ENCODE measurements around the gene LEFTY1.
A peak's percentile ranks its signal among the peaks of the same experiment; 100 is the strongest.
"Not testable (repeated sequence)": the region's sequence is repeated elsewhere in the genome, so short reads cannot be mapped to it uniquely, and the experiment has no call there.

The LEFTY1 gene

DNA sequence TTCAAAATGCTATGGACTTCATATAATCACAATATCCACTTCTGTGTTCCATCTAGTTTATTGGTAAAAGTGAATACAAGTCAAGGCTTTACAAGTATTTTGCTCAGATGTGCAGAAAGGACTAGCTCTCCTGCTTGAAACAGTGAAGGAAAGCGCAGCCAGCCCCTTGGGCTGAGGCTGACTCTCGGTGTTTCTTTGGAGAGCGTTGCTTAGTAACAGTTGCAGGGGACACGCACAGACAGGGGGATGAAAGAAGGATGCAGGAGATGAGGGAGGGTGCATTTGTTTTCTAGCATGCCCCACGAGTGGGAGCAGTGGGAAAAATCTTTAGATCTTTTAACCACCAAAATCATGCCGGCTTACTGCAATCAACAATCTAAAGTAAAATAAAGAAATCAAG lies 26.0 kb upstream of the LEFTY1 start:
- DNase-seq = no peak

DNA sequence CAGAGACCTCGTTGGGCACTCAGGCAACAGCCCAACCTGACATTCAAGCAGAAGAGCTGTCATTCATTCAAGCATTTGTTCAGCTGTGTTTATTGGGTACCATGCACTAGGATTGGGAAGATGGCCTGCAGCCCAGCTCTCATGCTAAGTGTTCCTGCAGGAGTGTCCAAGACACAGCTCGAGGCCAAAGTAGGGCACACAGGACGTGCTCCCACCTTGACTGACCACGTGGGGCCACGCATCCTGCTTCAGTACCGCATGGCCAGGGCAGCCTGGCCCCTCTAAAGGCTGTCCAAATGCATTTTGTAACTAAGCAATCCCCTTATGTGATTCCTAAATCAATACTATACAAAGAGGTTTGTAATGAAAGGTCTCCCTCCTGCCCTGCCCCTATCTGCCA lies 25.4 kb upstream of the LEFTY1 start:
- no peak for DNase-seq

DNA sequence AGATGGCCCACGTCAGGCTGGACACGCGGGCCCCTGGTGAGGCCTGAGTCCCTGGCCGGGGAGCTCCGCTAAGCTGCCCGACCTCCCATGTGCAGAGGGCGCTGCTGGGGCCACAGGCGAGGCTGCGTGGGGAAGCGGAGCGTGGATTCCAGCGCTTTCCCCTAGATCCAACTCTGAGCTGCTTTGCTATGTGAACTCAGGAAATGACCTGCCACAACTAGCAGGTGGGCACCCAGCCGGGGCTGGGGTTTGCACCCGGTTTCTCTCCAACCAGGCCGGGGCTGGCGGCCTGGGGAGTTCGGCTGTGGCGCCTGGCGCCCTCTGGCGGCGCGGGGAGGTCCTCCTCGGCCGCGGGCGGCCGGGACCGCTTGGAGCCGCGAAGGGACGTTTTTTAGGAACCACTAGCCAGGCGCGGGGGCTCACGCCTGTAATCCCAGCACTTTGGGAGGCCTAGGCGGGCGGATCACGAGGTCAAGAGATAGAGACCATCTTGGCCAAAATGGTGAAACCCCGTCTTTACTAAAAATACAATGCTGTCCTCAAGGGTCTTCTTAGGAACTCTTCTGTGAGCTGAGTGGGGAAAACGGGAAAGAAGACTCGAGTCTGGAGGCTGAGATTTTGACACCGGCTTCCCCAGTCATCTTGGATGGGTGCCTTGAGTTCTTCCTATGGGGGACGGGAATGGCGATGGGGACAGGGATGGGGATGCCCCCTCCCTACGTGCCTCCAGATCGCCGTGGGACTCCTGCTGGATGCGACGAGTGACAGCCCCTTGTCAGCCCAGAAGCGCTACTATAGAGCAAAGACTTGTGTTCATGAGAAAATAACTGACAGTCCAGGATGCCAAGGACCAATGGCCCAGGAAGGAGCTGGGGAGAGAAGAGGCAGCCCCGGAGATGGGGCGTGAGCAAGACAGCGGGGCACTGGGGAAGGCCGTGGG lies 22.5 kb upstream of the LEFTY1 start:
- no peak for DNase-seq

DNA sequence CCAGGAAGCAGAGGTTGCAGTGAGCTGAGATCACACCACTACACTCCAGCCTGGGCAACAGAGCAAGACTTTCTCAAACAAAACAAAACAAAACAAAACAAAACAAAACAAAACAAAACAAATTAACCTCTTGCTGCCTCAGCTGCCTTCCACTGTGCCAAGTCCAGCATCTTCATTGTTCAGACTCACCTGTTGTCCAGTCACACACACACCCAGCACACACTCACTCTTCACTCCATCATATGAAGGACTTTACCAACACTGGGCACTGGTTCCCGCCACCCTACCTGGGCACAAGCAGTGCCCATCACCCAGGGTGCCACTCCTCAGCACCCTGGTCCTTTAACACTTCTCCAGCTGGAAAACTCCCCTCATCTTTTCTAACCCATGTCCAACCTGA lies 20.5 kb upstream of the LEFTY1 start:
- peak; percentile 44 for DNase-seq

DNA sequence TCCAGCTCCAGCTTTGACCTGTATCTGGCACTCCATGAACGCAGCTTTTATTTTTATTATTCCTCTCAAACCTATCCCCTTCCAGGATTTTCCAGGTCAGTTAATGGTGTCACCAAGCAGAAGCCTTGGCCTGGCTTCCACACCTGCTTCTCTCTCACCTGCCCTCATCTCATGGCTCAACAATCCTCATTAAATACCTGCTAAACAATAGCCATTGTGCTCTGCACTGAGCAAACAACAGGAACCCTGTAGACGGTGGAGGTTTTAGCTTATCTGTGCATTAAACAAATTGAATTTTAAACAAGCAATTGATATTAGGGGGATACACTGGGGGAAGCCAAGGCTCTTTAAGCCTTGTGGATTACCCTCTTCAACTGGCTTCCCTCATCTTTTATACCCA lies 19.8 kb upstream of the LEFTY1 start:
- peak; percentile 80 for DNase-seq

DNA sequence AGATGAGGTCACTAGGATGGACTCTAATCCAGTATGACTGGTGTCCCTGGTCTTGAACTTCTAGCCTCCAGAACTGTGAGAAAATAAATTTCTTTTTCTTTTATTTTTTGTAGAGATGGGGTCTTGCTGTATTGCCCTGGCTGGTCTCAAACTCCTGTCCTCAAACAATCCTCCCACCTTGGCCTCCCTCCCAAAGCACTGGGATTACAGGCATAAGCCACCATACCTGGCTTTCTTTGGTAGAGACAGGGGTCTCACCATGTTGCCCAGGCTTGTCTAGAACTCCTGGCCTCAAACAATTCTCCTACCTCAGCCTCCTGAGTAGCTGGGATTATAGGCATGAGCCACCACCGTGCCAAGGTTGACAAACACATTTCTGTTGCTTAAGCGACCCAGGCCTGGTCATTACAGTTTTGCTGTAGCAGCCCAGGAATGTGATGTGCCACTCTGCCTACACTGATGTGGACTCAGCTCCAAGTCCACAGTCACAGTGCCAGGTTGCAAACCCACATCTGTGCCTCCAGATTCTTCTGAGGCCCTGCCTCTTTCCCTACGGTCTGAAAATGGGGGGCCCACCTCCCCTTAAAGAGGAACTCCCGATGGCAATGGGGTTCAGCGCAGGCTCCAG lies 19.2 kb upstream of the LEFTY1 start:
- no peak for DNase-seq

DNA sequence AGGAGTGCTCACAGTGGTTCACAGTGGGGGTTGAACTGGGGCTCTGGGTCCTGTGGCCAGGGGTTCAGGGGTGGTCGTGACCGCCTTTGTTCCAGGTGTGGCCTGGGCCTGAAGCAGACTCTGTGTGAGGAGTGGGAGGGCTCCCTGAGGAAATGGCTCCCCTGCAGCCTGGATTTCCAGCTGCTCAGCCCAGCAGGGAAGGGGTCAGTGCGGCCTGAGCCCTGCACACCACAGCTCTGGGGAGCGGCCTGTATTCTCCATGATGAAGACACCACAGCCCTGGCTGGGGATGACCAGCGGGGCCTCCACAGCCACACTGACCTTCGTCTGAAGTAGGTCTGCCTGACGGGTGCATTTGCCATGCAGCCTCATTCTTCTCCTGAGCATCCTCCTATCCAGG lies 18.4 kb upstream of the LEFTY1 start:
- DNase-seq = no peak

DNA sequence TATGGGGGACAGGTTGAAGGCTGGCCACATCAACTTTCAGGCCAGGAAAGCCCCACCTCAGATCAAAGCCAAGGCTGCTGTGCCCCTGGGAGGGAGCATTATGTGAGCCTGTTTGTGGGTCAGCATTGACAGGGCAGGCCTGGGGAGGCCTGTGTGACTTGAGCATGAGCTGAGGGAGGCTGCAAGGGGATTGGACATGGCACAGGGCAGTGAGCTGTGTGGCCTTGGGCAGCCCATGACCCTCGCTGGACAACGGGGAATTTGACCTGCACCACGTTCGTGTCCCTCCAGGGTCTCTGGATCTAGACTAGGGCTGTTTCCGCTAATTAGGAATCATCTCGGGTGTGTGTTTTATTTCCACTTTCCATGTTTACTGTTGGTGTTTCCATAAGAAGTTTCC lies 17.5 kb upstream of the LEFTY1 start:
- no peak for DNase-seq

DNA sequence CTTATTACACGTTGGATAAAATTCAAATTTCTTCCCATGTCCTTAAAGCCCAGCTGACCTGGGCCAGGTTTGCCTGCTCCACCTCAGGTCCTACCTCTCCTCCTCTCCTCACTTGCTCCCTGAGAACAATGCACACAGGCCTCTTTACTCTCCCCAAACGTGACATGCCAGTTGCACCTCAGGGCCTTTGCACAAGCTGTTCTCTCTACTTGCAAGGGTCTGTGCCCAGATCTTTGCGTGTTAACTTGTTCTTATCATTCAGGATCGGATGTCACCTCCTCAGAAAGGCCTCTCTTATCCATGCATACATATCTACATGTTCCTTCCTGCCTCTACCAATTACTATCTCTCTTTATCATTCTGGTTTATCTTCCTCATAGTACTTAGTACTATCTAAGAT lies 14.7 kb upstream of the LEFTY1 start:
- no peak for DNase-seq

DNA sequence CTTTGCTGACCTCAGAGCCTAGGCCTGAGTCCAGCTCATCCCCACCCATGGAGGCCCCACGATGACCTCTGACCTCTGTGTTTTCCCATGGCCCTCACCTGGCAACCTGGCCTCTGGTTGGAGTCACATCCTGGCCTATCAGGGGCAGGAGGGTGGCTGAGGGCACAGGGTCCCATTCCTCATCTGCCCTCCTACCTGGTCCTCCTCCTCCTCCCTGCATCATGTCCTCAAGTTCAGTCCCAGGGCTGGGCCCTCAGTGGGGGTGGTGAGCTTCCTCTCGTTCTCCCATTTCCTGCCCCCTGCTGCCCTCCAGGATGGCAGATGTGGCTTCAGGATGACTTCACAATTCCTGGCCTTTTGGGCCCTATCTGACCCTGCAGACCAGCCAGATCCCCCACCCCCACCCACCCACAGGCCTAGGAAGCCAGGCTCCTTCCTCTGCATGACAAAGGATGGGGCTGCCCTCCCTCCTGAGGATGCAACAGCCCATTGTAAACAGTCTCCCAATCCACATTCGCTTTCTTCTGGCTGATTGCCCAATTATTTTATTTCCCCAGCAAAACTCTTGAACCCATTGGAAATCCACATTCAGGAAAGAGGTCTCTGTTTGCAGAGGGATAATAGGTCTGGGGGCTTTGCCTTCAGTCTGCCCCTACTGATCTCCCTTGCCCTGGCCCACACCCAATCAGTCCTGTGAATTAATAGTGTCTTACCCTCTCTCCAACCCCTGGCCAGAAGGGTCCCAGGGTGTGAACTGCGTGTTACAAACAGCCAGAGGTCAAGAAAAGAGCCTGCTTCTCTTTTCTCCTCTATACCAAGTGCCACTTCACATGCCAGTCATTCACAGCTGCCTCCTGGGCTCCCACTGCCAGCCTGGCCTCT lies 10.3 kb upstream of the LEFTY1 start:
- no peak for DNase-seq

DNA sequence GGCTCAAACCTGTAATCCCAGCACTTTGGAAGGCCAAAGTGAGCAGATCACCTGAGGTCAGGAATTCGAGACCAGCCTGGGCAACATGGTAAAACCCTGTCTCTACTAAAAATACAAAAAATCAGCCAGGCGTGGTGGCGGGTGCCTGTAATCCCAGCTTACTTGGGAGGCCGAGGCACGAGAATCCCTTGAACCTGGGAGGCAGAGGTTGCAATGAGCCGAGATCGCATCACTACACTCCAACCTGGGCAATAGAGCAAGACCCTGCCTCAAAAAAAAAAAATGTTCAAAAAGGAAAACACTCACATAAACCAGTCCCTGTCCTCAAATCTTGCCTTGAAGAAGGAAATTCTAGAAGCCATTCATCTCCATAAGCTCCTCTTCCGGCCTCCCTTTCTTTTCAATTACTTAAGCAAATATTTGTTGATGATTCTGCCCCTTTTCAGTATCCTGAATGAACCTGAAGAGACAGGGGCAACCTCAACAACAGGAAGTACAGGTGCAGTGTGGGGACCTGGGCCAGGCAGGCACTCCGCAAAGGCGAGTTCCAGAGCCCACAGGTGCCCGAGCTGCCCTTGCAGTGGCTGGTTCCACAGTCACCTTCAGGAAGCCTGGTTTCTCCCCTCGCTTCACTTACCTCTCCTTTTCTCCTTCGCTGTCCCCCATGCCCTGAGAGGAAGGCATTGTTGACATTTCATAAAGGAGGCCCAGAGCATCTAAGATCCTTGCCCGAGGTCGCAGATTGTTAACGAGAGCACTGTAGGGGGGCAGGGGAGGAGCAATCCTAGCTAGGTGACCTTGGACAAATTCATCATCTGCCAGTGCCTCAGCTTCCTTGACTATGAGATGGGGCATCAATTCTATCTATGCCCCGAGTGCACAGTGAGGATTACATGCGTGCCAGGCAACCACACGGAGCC lies 8.9 kb upstream of the LEFTY1 start:
- DNase-seq = peak; percentile 69

DNA sequence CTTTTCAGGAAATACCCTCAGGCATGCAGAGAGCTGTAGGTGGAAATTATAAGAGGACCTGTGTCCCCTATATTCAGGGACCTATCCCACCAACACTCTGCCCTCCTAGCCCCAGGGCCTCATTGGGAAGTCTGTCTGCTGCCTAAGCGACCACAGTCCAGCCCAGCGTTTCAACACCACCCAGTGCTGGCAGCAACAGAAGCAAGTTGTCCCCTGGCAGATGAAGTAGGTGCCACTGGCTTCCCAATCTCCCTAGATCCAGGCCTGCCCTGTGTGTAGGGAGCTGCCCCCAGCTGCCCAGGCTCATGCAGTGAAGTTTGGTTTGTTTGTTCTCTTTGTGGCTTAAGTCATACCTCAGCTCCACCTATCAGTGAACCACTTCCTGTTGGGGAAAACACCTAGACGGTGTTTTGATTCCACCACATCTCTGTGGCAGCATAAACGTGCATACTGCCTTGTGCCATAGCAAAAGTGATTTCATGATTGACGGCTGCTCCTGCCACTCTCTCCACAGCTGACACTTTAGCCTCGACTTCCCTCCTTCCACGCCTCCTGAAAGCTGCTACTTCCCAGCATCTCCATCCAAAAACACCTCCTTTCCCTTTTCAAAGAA lies 8.1 kb upstream of the LEFTY1 start:
- peak; percentile 41 for DNase-seq

DNA sequence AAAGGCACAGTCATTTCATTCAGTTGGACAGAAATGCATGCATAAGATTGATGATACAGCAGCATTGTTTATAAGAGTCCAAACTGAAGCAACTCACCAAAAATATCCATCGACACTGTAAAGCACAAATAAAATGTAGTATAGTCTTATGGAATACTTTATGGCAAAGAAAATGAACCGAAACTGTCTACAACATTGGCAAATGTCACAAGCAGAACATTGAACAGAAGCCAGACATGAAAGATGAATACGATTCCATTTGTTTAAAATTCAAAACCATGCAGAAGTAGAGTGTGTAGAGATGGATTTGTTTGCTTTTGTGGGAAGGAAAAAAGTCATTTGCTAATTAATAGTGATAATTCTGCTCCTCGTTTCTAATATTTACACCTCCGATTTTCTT lies 7.5 kb upstream of the LEFTY1 start:
- DNase-seq = no peak

DNA sequence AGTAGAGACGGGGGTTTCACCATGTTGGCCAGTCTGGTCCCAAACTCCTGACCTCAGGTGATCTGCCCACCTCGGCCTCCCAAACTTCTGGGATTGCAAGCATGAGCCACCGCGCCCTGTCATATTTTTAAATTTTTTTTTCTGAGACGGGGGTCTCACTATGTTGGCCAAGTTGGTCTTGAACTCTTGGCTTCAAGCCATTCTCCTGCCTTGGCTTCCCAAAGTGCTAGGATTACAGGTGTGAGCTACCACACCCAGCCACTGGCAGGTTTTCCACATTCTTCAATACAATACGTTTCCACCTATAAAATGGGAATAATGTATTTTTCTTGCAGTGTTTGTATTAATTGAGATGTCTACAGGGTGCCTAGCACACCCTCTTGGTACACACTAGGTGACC lies 3.4 kb upstream of the LEFTY1 start:
- DNase-seq = no peak

DNA sequence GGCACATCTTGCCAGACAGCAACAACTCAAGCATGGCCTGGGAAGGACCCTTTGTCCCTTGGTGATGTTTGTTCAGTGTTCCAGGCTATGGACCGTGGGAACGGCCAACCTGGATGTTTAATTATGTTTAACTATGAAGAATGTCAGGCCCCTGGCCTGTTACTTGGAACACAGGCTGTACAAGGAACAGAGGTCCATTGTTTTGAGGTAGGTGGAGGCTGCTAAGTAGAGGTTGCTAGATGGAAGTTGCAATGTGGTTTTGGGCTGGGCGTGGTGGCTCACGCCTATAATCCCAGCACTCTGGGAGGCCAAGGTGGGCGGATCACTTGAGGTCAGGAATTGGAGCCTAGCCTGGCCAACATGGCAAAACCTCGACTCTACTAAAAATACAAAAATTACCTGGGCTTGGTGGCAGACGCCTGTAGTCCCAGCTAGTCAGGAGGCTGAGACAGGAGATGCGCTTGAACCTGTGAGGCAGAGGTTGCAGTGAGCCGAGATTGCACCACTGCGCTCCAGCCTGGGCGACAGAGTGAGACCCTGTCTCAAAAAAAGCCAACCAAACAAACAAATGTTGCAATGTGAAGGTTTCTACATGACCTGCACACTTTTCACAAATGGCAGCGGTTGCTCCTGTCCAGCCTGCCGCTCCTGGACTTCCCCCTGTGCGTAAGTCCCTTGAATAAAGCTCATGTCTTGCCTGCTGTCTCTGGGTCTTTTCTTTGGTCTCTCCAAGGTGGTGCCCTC lies 2.5 kb upstream of the LEFTY1 start:
- no peak for DNase-seq

DNA sequence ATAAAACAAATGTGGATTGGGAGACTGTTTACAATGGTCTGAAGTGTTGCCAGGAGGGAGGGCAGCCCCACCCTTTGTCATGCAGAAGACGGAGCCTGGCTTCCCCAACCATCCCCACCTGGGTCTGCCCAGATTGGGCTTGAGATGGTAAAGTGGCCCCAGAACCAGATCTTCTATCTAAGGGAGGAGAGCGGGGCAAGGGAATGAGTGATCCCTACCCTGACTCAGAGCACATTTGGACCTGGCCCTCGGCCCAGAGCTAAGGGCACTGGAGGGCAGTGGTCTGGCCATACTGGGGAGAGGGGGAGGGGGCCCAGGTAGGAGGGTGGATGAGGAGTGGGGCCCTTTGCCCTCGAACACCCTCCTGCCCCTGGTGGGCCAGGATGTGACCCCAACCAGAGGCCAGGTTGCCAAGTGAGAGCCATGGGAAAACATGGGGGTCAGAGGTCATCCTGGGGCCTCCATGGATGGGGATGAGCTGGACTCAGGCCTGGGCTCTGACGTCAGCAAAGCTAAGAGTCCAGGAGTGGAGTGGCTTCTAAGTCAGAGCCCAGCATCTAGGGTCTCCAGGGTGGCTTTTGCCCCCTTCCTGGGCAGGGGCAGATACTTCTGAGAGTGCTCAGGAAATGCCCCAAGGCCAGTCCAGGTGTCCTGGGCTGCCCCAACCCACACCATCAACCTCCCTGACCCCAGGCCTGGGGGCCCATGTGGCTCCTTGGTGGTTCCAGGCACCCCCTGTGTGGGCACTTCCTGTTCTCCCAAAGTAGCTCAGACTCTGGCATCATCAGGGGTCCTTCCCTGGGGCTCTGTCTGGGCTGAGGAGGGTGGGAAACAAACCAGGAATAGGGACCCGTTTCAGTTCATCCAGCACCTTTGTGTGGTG lies 1.6 kb upstream of the LEFTY1 start:
- DNase-seq = no peak

DNA sequence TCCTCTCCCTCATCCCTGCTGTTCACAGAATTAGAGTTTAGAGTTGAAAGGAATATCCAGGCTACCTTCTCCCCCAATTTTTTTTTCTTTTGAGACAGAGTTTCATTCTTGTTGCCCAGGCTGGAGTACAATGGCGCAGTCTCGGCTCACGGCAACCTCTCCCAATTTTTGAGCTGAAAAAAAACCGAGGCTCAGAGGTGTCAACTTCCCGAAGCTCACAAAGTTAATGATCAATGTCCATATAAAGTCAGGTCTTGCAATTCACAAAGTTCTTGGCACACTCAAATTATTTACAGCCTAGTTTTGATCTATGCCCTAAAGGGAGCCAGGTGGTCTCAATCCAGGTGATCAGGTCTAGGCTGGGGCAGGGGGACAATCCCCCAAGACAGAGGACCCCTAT lies 797 bp upstream of the LEFTY1 start:
- no peak for DNase-seq

DNA sequence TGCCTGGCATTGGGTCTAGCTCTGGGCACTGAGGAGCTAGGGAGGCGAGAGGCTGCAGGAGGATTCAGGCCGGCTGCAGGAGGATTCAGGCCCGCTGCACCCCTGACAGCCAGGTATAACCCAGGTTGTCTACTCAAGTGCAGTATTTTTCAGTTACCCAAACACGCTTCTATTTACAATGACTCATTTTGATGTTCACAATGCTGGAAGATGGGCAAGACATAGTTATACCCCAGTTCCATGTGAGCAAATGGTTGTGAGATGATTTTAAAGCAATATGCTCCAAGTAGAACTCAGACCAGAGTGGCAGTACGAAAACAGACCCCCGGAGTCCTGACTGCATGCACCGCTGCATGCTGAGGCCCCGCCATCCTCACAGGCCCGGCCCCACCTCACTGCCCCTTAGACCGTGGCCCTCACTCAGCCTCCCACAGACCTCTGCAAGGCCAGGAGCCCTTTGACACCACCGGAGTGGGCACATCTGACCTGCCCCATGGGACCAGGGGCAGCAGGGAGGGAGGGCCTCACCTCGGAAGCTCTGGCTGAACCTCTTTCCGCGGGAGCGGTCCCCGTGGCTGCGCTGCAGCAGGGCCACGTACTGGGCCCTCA lies 553 bp downstream of the LEFTY1 start:
- no peak for DNase-seq

DNA sequence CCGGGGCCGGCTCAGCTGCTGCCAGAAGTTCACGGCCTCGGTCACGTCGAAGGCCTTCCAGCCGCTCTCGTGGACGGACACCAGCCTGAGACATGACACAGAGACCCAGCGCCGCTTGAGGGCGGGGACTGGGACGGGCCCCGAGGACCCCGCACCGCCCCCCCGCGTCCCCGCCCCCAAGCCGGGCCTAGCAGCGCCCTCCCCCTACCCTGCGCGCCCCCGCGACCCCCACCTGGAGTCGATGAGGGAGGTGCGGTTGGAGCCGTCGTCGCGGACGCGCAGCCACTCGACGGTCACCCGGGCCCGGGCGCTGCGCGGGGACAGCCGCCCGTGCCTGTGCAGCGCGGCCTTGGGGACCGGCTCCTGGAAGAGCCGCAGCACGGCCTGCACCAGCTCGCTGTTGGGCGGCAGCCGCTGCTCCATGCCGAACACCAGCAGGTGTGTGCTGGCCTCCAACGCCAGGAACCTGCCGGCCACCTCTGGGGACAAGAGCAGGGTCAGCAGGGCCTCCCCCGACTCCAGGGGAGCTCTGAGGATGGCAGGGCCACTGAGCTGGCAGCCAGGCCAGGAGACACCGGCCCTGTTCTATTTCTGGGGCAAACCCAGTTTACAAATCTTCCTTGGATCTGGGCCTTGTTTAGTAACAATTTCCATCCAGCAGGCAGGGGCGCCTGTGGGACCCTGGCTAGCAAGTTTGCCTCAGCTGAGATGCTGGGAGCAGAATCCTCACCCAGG lies 1.2 kb downstream of the LEFTY1 start:
- DNase-seq = not testable (repeated sequence)
